ENCODE measurements around the gene NIPAL3. TPM values are rescaled to one million over a fixed set of nuclear protein-coding genes. Genes with fewer than 3 reads are reported as not detected.
A peak's percentile ranks its signal among the peaks of the same experiment; 100 is the strongest.

Gene NIPAL3
- total RNA-seq, 1 experiment from 2014 or later, result 11.2 TPM

DNA sequence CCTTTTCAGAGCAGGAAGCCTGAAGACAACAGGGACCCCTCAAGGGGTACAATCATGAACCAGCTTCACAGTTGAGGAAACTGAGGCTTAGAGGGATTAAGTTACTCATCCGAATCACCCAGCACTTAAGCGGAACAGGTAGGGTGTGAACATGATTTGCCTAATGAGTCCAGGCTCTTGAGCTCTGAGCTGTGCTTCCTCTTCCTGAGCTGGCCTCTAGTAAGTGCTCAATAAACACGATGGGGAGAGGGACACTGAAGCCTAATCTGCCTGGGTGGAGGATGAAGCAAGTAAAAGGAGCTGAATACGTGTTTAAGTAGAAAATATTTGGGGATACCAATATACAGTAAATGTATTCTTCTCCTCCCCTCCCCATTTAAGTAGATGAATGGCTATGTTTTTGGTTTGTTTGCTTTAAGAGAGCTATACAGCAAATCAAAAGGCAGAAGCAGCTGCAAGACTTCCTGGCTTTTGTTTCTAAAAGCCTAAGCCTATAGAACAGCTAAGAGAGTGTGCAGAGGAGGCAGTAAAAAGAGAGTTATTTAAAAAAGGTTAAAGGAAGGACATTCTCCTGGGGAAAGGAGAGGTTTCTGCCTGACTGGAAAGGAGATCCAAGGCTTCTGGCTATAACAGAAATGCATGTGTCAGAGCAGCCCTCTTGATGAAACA, 22.5 kb upstream of the NIPAL3 start (continued):
- TF ChIP-seq, protein P1, sequence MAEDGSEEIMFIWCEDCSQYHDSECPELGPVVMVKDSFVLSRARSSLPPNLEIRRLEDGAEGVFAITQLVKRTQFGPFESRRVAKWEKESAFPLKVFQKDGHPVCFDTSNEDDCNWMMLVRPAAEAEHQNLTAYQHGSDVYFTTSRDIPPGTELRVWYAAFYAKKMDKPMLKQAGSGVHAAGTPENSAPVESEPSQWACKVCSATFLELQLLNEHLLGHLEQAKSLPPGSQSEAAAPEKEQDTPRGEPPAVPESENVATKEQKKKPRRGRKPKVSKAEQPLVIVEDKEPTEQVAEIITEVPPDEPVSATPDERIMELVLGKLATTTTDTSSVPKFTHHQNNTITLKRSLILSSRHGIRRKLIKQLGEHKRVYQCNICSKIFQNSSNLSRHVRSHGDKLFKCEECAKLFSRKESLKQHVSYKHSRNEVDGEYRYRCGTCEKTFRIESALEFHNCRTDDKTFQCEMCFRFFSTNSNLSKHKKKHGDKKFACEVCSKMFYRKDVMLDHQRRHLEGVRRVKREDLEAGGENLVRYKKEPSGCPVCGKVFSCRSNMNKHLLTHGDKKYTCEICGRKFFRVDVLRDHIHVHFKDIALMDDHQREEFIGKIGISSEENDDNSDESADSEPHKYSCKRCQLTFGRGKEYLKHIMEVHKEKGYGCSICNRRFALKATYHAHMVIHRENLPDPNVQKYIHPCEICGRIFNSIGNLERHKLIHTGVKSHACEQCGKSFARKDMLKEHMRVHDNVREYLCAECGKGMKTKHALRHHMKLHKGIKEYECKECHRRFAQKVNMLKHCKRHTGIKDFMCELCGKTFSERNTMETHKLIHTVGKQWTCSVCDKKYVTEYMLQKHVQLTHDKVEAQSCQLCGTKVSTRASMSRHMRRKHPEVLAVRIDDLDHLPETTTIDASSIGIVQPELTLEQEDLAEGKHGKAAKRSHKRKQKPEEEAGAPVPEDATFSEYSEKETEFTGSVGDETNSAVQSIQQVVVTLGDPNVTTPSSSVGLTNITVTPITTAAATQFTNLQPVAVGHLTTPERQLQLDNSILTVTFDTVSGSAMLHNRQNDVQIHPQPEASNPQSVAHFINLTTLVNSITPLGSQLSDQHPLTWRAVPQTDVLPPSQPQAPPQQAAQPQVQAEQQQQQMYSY (CRISPR knock-in tag; IDR thresholded peaks at IDR 0.05), result no peak
- no peak for TF ChIP-seq NFE2L1 (CRISPR knock-in tag; IDR thresholded peaks at IDR 0.05)
- TF ChIP-seq, protein P2, sequence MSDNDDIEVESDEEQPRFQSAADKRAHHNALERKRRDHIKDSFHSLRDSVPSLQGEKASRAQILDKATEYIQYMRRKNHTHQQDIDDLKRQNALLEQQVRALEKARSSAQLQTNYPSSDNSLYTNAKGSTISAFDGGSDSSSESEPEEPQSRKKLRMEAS (CRISPR knock-in tag; IDR thresholded peaks at IDR 0.05), result no peak
- TF ChIP-seq ZNF232 (CRISPR knock-in tag; IDR thresholded peaks at IDR 0.05), result no peak
- TF ChIP-seq, protein P3, sequence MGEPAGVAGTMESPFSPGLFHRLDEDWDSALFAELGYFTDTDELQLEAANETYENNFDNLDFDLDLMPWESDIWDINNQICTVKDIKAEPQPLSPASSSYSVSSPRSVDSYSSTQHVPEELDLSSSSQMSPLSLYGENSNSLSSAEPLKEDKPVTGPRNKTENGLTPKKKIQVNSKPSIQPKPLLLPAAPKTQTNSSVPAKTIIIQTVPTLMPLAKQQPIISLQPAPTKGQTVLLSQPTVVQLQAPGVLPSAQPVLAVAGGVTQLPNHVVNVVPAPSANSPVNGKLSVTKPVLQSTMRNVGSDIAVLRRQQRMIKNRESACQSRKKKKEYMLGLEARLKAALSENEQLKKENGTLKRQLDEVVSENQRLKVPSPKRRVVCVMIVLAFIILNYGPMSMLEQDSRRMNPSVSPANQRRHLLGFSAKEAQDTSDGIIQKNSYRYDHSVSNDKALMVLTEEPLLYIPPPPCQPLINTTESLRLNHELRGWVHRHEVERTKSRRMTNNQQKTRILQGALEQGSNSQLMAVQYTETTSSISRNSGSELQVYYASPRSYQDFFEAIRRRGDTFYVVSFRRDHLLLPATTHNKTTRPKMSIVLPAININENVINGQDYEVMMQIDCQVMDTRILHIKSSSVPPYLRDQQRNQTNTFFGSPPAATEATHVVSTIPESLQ (CRISPR knock-in tag; IDR thresholded peaks at IDR 0.05), result no peak
- TF ChIP-seq, protein P4, sequence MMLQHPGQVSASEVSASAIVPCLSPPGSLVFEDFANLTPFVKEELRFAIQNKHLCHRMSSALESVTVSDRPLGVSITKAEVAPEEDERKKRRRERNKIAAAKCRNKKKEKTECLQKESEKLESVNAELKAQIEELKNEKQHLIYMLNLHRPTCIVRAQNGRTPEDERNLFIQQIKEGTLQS (CRISPR knock-in tag; conservative IDR thresholded peaks at IDR 0.05), result no peak
- no peak for TF ChIP-seq ZNF396 (CRISPR knock-in tag; IDR thresholded peaks at IDR 0.05; ENCODE audit: borderline replicate concordance)
- TF ChIP-seq EMX1 (CRISPR knock-in tag; IDR thresholded peaks at IDR 0.05), result no peak
- TF ChIP-seq CREM (CRISPR knock-in tag; IDR thresholded peaks at IDR 0.05), result no peak
- no peak for TF ChIP-seq PRRX2 (CRISPR knock-in tag; IDR thresholded peaks at IDR 0.05)
- TF ChIP-seq, protein P5, sequence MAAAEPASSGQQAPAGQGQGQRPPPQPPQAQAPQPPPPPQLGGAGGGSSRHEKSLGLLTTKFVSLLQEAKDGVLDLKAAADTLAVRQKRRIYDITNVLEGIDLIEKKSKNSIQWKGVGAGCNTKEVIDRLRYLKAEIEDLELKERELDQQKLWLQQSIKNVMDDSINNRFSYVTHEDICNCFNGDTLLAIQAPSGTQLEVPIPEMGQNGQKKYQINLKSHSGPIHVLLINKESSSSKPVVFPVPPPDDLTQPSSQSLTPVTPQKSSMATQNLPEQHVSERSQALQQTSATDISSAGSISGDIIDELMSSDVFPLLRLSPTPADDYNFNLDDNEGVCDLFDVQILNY (CRISPR knock-in tag; IDR thresholded peaks at IDR 0.05), result no peak
- TF ChIP-seq, protein P6, sequence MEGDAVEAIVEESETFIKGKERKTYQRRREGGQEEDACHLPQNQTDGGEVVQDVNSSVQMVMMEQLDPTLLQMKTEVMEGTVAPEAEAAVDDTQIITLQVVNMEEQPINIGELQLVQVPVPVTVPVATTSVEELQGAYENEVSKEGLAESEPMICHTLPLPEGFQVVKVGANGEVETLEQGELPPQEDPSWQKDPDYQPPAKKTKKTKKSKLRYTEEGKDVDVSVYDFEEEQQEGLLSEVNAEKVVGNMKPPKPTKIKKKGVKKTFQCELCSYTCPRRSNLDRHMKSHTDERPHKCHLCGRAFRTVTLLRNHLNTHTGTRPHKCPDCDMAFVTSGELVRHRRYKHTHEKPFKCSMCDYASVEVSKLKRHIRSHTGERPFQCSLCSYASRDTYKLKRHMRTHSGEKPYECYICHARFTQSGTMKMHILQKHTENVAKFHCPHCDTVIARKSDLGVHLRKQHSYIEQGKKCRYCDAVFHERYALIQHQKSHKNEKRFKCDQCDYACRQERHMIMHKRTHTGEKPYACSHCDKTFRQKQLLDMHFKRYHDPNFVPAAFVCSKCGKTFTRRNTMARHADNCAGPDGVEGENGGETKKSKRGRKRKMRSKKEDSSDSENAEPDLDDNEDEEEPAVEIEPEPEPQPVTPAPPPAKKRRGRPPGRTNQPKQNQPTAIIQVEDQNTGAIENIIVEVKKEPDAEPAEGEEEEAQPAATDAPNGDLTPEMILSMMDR (IDR thresholded peaks at IDR 0.05), result no peak

DNA sequence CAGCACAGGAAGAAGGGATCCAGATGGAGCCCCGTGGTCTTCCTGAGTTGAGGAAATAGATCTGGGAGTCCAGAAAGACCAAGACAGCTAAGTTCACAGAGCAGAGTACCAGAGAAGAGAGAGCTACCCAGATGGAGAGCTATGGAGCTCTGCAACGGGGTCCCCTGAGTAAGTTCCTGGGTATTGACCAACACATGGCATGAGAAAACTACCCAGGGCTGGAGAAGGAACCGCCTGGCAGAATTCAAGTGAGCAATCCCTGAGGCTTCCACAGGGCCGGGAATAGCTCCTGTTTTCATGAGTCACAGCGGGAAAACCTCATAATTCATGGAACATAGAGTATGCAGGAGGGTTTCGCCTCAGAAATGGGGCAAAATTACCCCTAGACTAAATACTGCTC, 21.7 kb upstream of the NIPAL3 start:
- DNase-seq (ENCODE audit: low spot score), result no peak
- CTCF ChIA-PET, result interaction anchor here (0.6 to 6.7 kb wide), 19 partner anchors 11 to 323 kb away, joined by 3 to 465 read pairs (median 5); partner anchors contain the start of genes GRHL3, IFNLR1, NIPAL3 and STPG1
- Mint-ChIP-seq H3K36me3 (no peaks in the 10 kb centered on the region), H3K9me3 (no peaks in the 10 kb centered on the region), H3K27me3 (ENCODE audit: low read depth) (no peaks in the 10 kb centered on the region), H3K27ac (peak overlapping the region; percentile 78), H3K4me1 (peaks cover 34% of the 10 kb centered on the region), H3K4me3 (no peak overlapping the region)
- no peak for ATAC-seq
- POLR2A ChIA-PET, result no interaction called here
- TF ChIP-seq MXD4 (CRISPR knock-in tag; IDR thresholded peaks at IDR 0.05; ENCODE audit: borderline replicate concordance) (no peak), GTF2I (CRISPR knock-in tag; conservative IDR thresholded peaks at IDR 0.05) (no peak), ZNF423 (CRISPR knock-in tag; IDR thresholded peaks at IDR 0.05) (no peak), NFATC4 (CRISPR knock-in tag; IDR thresholded peaks at IDR 0.05) (no peak), FOXK1 (CRISPR knock-in tag; IDR thresholded peaks at IDR 0.05) (no peak), RELA (CRISPR knock-in tag; IDR thresholded peaks at IDR 0.05; ENCODE audit: borderline replicate concordance) (no peak)
- TF ChIP-seq, protein P7, sequence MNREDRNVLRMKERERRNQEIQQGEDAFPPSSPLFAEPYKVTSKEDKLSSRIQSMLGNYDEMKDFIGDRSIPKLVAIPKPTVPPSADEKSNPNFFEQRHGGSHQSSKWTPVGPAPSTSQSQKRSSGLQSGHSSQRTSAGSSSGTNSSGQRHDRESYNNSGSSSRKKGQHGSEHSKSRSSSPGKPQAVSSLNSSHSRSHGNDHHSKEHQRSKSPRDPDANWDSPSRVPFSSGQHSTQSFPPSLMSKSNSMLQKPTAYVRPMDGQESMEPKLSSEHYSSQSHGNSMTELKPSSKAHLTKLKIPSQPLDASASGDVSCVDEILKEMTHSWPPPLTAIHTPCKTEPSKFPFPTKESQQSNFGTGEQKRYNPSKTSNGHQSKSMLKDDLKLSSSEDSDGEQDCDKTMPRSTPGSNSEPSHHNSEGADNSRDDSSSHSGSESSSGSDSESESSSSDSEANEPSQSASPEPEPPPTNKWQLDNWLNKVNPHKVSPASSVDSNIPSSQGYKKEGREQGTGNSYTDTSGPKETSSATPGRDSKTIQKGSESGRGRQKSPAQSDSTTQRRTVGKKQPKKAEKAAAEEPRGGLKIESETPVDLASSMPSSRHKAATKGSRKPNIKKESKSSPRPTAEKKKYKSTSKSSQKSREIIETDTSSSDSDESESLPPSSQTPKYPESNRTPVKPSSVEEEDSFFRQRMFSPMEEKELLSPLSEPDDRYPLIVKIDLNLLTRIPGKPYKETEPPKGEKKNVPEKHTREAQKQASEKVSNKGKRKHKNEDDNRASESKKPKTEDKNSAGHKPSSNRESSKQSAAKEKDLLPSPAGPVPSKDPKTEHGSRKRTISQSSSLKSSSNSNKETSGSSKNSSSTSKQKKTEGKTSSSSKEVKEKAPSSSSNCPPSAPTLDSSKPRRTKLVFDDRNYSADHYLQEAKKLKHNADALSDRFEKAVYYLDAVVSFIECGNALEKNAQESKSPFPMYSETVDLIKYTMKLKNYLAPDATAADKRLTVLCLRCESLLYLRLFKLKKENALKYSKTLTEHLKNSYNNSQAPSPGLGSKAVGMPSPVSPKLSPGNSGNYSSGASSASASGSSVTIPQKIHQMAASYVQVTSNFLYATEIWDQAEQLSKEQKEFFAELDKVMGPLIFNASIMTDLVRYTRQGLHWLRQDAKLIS (CRISPR knock-in tag; IDR thresholded peaks at IDR 0.05; ENCODE audit: borderline replicate concordance), result no peak
- TF ChIP-seq, protein P2 (CRISPR knock-in tag; IDR thresholded peaks at IDR 0.05), result no peak
- TF ChIP-seq, protein P8, sequence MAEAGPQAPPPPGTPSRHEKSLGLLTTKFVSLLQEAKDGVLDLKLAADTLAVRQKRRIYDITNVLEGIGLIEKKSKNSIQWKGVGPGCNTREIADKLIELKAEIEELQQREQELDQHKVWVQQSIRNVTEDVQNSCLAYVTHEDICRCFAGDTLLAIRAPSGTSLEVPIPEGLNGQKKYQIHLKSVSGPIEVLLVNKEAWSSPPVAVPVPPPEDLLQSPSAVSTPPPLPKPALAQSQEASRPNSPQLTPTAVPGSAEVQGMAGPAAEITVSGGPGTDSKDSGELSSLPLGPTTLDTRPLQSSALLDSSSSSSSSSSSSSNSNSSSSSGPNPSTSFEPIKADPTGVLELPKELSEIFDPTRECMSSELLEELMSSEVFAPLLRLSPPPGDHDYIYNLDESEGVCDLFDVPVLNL (CRISPR knock-in tag; IDR thresholded peaks at IDR 0.05; ENCODE audit: borderline replicate concordance, low read depth), result no peak
